NCI-H345 treated with DMSO at 0.1 percent for 48 hours (cell line): Measurements from ENCODE around the gene PIN1.
A peak's percentile ranks its signal among the peaks of the same experiment; 100 is the strongest.
"Not testable (repeated sequence)": the region's sequence is repeated elsewhere in the genome, so short reads cannot be mapped to it uniquely, and the experiment has no call there.

Source experiments
- DNase-seq: peaks from one replicate; lab custom pipeline; 2025; ENCODE audit not compliant: unreplicated experiment; lab: John Stamatoyannopoulos, UW

Gene PIN1

DNA sequence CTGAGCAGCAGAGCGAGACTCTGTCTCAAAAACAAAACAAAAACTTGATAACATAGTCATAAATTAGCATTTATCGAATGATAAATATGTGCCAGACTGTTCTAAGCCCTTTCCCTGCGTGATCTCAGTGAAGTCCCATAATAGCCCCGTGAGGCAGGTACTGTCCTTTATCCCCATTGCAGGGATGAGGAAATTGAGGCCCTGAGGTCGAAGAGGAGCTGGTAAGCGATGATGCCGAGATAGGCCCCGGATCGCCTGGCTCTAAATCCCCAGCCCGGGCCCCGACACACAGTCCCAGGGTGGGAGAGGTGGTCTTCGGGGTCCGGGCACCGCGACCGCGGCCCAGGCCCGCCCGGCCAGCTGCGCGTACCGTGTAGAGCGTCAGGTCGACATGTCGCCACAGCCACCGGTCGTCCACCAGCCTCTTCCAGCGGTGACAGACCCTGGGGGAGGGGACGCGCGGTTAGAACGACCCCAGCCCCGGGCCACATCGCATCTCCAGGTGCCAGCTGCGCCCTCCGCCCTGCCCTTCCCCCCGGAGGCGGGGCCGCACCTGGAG lies 16.9 kb upstream of the PIN1 start:
- DNase-seq = no peak

DNA sequence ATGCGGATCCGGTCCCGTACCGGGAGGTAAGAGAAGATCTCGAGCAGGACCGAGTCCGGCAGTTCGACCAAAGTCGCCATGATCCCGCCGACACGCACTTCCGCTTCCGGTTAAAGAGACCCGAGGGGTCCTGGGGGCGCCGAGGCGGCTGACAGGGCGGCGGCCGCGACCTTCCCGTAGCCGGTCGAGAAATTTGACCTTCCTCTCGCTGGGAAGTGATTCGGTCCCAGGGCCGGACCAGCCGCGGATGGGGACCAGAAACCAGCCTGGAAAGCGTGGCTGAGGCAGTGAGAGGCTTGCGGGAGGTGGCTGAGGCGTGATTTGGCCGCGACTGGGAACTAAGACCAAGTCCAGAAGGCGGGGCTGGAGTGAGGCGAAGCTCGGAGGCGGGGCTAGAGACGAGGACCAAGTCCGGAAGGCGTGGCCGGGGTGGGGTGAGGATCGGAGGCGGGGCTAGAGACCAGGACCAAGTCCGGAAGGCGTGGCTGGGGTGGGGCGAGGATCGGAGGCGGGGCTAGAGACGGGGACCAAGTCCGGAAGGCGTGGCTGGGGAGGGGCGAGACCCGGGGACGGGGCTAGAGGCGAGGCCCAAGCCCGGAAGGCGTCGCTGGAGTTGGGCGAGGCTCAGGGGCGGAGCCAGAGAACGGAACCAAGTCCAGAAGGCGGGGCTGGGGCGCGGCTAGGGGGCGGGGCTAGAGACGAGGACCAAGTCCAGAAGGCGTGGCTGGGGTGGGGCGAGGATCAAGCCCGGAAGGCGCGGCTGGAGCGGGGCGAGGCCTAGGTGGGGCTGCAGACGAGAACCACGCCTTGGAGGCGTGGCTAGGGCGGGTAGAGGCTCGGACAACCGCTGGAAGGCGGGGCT lies 16.2 kb upstream of the PIN1 start, which contains the start of gene FBXL12:
Gene FBXL12, minus strand, starts transcription at position 346 of the 862 bp plus-strand sequence. Its CDS starts 266 bp downstream, at position 80.
- peak; percentile 98 for DNase-seq

DNA sequence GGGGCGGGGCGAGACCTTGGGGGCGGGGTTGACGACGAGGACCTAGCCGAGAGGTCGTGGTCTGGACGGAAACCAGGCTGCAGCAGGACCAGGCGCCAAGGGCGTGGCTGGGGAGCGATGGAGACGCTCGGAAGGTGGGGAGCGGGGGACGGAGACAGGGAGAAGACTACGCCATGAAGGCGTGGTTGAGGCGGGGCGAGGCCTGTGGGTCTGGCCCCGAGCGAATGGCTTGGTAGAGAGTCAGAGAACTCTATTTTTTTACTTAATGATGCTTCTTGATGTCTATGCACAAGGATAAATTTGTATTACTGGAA lies 15.6 kb upstream of the PIN1 start:
- DNase-seq = no peak

DNA sequence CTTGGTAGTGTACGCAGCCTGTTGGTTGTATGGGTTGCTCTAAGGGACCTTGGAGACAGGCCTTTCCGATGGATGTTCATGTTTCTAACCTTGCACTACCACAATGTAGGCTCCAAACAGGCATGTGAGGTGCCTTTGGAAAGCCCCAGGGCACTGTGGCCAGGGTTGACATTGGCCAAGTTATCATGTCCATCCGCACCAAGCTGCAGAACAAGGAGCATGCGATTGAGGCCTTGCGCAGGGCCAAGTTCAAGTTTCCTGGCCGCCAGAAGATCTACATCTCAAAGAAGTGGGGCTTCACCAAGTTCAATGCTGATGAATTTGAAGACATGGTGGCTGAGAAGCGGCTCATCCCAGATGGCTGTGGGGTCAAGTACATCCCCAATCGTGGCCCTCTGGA lies 15.1 kb upstream of the PIN1 start:
- not testable (repeated sequence) for DNase-seq

DNA sequence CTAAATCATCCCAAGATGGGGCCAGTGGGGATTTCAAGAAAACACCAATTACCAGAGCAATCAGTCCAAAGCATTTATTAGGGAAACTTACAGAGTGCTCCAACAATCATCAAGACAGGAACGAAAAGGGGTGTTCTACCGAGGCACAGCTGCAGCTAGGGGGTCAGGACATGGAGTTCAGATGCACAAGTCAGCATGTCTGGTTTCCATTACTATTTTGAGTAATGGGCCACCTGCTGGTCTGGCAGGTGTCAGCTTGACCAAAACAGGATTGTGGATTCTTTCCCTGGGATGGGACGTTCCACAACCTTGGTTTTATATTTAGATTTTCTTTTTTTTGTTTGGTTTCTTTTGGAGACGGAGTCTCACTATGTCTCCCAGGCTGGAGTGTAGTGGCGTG lies 11.3 kb upstream of the PIN1 start:
- no peak for DNase-seq

DNA sequence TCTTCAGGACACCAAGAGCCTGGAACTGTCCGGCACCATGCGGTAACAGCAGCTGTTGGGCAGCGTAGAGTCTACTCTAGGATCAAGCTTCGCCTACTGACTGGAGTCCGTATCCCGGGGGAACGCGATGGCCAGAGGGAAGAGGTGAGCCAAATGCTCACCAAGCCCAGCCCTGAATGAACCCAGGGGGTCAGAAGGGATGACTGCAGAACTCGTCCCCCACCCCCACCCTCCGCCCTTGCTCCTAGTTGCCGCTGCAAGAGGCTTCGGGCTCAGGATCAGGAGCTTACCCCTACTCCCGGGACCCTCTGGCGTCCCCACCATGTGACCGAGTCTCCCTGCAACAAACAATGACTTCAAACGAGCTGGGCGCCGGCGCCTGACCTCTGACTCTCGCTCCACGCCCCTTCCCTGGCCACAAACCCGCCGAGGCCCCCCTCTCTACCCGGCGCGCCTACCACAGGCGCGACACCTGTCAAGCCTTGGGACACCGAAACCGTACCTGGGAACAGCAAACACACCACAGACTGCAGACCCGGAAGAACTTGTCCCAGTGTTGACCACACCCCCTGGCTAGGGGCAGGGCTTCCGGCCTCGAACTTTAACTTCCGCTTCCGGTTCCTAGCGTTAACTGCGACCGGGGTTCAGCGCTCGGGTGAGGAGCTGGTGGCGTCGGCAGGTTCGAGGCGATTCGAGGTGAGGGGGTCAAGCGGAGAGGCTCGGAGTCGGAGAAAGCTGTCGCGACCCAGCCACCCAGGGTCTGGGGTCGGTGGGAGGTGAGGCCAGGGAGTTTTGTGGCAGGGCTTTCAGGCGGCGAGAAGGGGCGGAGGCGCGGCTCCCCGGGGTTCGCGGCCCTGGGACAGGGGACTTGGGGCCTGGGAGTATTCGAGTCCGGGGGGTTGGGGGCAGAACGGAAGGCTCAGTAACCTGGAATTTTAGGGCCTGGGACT lies 7.6 kb upstream of the PIN1 start, which contains the start of gene UBL5:
Gene UBL5, plus strand, starts transcription at position 630 of the 950 bp plus-strand sequence. CDS start 420 bp downstream, outside the sequence.
- DNase-seq = peak; percentile 87

DNA sequence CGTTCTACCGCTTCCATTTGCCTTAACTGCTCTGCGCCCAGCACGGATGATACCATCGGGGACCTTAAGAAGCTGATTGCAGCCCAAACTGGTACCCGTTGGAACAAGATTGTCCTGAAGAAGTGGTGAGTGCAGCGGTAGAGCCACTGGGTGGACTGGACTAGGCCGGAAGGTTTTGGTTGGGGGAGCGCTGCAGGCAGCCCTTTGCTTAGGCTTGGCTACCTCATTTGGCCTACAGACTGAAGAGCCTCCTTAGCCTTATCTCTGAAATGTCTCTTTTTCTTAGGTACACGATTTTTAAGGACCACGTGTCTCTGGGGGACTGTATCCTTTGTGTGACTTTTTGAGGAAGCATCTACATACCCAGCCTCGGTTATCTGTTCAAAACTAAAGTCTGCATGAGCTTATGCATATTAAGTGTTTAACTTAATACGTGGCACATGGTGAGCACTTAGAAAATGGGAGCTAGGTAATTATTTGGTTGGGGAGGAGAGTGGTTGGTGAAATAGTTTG lies 6.5 kb upstream of the PIN1 start:
- DNase-seq = no peak

DNA sequence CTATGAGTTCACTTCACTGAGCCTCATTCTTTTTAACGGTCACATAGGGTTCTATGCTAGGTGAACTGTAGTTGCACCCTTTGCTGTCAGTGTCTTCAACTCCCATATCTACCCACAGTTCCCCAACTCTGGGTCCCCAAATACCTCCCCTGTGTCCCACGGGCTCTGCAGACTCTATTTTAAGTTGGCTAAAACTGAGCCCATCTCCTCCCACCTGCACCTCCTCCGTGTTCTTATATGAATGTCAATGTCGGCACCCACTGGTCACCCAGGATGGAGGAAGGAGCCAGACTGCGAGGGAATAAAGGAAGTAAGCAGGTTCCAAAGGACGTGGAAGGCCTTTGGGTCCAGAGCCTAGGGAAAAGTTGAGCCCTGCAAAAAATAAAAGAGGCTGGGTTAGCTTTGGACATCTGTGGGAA lies 802 bp upstream of the PIN1 start:
- no peak for DNase-seq

DNA sequence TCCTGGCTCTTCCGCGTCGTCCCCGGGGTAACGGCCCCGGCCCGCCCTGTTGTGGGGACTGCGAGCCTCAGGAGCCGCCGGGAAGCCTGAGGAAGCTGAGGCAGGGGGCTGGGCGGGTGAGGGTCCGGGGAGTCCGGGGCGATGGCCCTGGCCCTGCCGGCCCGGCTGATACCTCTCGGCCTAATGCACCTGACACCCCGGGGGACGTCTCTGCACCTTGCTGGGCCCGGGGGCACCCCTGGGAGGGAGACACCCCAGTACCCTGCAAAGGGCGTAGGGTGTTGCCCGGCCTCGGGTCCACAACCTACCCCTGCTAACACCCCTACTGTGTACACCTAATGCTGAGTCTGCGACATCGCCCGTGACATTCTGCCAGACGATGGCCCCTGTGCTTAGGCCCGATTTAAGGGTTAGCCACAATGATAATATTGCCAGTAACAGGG lies 410 bp downstream of the PIN1 start:
- no peak for DNase-seq

DNA sequence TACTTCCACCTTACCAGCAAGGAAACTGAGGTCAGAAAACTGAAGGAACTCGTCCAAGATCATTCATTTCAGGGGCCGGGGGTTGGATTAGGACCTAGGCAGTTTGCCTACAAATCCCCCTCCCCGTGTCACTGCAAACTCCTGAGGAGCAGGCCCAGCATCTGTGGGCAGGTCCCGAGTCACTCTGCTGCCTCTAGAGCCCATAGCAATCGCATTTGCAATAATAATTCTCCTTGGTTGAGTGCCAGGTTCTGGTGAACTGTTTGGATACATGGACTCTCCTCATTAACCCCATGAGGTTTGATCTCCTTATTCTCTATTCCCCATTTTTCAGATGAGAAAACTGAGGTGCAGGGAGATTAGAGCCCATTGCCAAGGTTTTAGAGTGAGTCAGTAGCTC lies 903 bp downstream of the PIN1 start:
- DNase-seq = no peak

DNA sequence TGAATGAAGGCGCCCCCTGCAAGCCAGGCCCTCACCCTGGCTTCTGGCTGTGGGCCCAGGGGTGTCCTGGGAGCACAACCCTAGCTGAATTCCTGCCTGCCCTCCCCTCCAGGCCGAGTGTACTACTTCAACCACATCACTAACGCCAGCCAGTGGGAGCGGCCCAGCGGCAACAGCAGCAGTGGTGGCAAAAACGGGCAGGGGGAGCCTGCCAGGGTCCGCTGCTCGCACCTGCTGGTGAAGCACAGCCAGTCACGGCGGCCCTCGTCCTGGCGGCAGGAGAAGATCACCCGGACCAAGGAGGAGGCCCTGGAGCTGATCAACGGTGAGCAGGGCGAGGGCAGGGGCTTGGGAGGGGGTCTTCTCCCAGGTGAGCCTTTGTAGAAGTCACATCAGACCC lies 3.2 kb downstream of the PIN1 start:
- DNase-seq = no peak

DNA sequence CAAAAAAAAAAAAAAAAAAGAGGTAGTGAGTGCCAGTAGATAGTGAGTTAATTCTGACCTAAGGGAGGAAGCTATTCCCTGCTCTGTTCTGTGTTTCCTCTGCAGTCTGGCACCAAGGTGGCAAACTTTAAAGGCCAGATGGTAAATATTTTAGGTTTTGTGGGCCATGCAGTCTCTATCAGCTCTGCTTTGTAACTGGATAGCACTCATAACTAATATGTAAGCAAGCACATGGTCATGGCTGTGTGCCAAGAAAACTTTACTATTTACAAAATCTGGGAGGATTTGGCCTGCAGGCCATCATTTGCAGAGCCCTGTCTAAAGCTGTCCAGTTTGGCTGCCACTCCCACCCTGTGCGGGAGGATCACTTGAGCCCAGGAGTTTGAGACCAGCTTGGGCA lies 4.3 kb downstream of the PIN1 start:
- no peak for DNase-seq

DNA sequence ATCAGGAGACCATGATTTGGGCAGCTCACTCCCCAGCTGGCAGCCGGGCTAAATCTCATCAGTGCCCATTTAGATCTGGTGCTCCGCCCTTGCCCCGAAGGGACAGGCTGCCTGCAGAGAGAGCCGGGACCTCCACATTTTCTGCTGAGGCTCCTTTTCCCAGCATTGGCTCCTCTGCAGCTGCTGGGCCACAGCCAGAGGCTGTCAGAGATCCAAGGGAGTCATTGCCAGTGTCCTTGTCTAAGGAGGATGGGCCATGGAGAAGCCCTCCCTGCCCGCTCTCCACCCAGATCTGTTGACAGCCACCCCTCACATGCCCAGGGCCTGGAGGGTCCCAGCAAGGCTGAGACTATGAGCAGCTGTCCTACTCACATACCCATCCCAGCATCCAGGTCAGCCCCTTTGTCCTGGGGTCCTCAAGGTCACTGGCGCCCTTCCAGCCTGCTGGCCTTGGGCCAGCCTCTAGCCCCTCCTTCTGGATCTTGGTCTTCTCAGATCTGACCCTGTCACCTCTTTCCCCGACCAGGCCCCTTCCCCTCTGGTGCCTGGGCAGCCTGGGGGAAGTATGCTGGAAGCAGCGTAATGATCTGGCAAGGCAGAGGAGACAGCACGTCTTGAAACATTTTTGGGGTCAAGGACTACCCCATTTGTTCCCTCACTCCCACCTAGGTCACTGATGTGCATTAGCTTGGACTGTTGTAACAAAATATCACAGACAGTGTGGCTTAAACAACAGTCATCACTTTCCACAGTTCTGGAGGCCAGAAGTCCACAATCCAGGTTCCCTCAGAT lies 7.9 kb downstream of the PIN1 start:
- DNase-seq = no peak

DNA sequence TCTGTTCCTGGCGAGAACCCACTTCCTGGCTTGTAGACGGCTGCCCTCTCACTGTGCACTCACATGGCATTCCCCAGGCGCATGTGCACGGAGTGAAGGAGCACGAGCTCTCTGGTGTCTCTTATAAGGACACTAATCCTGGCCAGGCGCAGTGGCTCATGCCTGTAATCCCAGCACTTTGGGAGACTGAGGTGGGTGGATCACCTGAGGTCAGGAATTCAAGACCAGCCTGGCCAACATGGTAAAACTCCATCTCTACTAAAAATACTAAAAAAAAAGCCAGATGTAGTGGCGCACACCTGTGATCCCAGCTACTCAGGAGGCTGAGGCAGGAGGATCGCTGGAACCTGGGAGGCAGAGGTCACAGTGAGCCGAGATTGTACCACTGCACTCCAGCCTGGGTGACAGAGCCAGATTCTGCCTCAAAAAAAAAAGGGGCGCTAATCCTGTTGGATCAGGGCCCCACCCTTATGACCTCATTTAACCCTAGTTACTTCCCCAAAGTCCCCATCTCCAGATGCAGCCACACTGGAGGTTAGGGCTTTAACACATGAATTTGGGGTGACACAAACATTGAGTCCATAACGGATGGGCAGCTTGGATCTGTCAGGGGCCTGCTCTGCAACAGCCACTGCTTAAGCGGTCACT lies 8.6 kb downstream of the PIN1 start:
- not testable (repeated sequence) for DNase-seq

DNA sequence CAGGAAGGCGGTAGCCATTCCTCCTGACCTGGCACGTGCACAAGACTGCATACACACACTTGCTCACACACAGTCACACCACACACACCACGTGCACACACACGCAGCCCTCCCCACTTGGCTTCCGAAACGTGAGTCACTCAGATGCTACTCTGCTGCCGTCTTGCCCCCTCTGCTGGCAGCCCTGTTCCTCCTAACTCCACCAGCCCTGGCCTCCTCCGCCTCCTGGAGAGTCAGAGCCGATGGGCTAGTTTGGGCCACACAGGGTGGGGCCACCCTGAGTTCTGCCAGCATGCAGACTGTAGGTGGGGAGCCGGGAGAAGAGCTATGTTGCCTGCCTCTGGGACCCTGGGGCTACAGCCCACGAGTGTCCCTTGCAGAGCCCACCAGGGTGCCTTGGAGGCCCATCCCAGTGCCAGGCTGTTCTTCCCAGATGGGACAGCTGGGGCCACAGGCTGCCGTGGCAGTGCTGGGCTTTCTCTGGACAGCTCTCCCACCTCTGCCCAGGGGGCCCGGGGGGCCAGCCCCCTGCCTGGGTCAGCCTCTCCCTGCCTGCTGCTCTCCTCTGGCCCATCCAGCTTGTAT lies 12.1 kb downstream of the PIN1 start:
- no peak for DNase-seq

DNA sequence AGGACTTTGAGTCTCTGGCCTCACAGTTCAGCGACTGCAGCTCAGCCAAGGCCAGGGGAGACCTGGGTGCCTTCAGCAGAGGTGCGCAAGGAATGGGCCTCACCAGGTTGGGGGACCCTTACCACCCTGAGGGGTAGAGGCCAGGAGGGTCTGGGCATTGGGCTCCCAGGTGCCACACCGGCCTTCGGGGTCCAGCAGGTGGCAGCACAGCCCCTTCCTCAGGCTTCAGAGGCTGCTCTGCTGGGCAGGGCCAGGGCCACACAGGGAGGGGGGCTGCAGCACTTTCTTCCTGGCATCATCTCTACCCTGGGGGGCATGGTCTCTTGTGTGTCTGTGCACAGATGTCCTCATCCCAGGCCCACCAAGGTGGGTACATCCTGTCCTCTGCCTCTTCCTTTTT lies 12.9 kb downstream of the PIN1 start:
- no peak for DNase-seq

DNA sequence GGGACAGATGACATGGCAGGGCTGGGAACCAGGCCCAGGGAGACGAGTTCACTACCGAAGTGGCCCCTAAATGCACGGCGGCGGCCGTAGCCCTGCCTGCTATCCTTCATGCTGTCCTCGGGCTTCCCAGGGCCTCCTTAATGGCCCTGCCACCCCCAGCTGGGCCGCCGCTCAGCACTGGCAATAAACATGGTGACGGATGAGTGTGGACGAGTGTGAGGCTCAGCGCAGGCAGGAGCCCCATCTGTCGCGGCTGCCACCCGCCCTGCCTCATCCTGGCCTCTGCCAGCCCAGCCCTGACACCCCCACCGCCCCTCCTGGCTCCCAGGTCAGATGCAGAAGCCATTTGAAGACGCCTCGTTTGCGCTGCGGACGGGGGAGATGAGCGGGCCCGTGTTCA lies 13.6 kb downstream of the PIN1 start:
- no peak for DNase-seq

DNA sequence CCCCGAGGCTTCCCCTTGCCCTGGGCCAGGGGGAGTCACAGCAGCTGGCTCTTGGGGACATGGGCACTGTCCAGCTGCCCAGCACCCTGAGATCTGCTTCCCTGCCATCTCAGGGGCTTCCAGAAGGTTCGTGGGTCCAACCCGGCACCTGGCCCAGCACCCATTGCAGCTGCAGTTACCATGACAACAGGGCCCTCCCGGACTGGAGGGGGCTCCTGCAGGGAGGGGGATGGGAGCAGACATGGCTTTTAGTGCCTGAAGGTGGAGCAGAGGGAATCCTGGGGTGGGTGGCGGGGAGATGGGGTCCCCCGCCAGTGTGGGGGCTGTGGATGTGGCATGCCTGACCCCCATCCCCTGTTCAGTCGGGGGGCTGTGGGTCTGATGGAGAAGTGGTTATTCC lies 14.7 kb downstream of the PIN1 start:
- DNase-seq = no peak

DNA sequence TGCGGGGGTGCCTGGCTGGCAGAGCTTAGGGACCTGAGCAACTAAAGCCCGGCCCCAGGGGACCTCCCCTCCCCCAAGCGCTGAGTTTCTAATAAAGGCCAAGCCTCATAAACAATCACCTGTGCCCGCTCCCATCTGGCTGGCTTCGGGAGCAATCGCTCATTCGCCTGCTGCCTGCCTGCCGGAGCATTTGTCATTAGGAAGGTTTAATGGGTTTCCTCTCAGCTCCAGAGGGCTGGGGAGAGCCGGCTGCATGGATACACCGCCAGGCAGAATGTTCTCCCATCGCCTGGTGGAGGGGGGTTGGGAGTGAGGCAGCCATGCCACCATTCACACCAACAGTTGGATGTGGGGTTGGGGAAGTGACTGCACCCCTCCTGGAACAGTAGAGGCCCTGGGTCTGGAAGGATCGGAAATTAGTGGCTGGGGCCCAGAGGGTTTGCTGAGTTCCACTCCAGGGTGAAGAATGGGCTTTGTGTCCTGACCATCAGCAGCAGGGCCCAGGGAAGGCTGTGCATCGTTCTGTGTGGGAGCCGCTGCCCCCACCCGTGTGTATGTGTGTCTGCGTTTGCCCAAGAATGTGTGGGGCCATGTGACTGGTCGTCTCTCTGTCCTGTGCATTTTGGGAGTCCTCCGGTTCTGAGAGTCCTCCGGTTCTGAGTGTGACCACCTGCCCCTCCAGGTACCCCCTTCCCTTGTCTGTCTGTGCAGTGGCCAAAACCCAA lies 15.3 kb downstream of the PIN1 start:
- no peak for DNase-seq
